Transverse colon (tissue), 4 donors: ENCODE results near the gene HDGFL2. TPM values are rescaled to one million over a fixed set of nuclear protein-coding genes. Genes with fewer than 3 reads are reported as not detected.

Experiments
- DNase-seq: peaks from one replicate; pipeline ENCODE4 v3.0.0-alpha.2; 2019
- H3K27ac ChIP-seq, 4 donors: fragments of 200-600 bp; sonication (generic); 2 replicates each; pipeline ENCODE4 v1.5.1; 2016 to 2018; ENCODE audit warnings: inconsistent platforms in 4 of 4
- H3K27me3 ChIP-seq: fragments of 200-600 bp; sonication (generic); 2 replicates; pipeline ENCODE4 v1.5.1; 2017; ENCODE audit warnings: inconsistent platforms
- H3K36me3 ChIP-seq, 4 donors: fragments of 200-600 bp; sonication (generic); 2 replicates each; pipeline ENCODE4 v1.5.1; 2017 to 2019; ENCODE audit warnings: inconsistent platforms in 4 of 4
- H3K4me1 ChIP-seq, 4 donors: fragments of 200-600 bp; sonication (generic); 2 replicates each; pipeline ENCODE4 v1.5.1; 2017 to 2020; ENCODE audit warnings: inconsistent platforms in 4 of 4
- H3K4me3 ChIP-seq, 4 donors: fragments of 200-600 bp; sonication (generic); 1 replicate in 1 of 4; 2 replicates in 3 of 4; pipeline versions ENCODE4 v1.5.1 to v1.6.1; 2017 to 2019; ENCODE audit warnings: inconsistent platforms in 4 of 4
- H3K9me3 ChIP-seq, 2 donors: fragments of 200-600 bp; sonication (generic); 2 replicates each; pipeline ENCODE4 v1.5.1; 2017 to 2019; ENCODE audit warnings: inconsistent platforms in 2 of 2
- CTCF ChIP-seq, 5 experiments: fragments of 200-600 bp in 3 of 5; fragments of 450-650 bp in 2 of 5; sonication (generic) in 3 of 5; IDR thresholded peaks; 1 replicate in 2 of 5; 2 replicates in 3 of 5; pipeline ENCODE4 v1.5.1; 2016 to 2017; ENCODE audit warnings: antibody characterized with exemption in 5 of 5, inconsistent platforms in 3 of 5, mild to moderate bottlenecking in 2 of 5, moderate library complexity in 1 of 5
- EP300 ChIP-seq: sonication (generic); formaldehyde crosslinking; IDR thresholded peaks from one replicate; pipeline ENCODE4 v1.6.1; 2017; ENCODE audit warnings: antibody characterized with exemption, low read depth
- POLR2A ChIP-seq: fragments of 450-650 bp; IDR thresholded peaks from one replicate; pipeline ENCODE4 v1.6.1; 2016; ENCODE audit warnings: antibody characterized with exemption, mild to moderate bottlenecking, moderate library complexity
- POLR2AphosphoS5 ChIP-seq, 3 donors: sonication (generic); formaldehyde crosslinking; IDR thresholded peaks; one replicate each; pipeline ENCODE4 v1.6.1; 2016; ENCODE audit warnings: antibody characterized with exemption in 3 of 3
- WGBS, 2 donors: methylation state at CpG; one replicate each; pipeline ENCODE4 v1.1.5; 2018; ENCODE audit warnings: low coverage in 1 of 2; 5-methylcytosine and 5-hydroxymethylcytosine counted together
- in situ Hi-C, 4 donors: fragments of 200-750 bp; cut with MboI; loops; one replicate each; pipeline versions ENCODE4 v1.15.0 to v1.15.1; 2017; ENCODE audit warnings: low sequenced_read_pairs in 3 of 4, low pct_ligation_motif_present in 1 of 4, low pct_unique_long_range_greater_than_20kb in 1 of 4
- intact Hi-C: fragments of 100-400 bp; cut with DNase I; formaldehyde crosslinking; loops from one replicate; pipeline ENCODE4 v1.15.1; 2023; ENCODE audit warnings: low total_unique reads
- total RNA-seq, 4 donors: library from RNA; depleted of rRNA; stranded (reverse); fragments of >200 nt; gene quantifications; one replicate each; pipeline ENCODE4 v1.1.0, GENCODE V29; 2016

The HDGFL2 gene
- total RNA-seq, 4 donors from 2014 or later = 30.0 to 98.4 (median 38.9) TPM

- TF ChIP-seq CTCF (IDR thresholded peaks at IDR 0.05) (no peak), EP300 (no peak), POLR2AphosphoS5 (IDR thresholded peaks at IDR 0.05) (no peak), POLR2A (no peak)
- Histone ChIP-seq H3K36me3 (no peaks in the 10 kb centered on the region), H3K27me3 (no peaks in the 10 kb centered on the region), H3K4me1 (no peaks in the 10 kb centered on the region), H3K9me3 (no peaks in the 10 kb centered on the region), H3K4me3 (no peak overlapping the region), H3K27ac (peak overlapping the region in 1 of 4 donors; percentile 8)
- 79 to 88% methylated on average over 5 to 12 of the region's 17 CpGs for WGBS, 2 donors
- no peak for DNase-seq
- in situ Hi-C loops (no loop called here), intact Hi-C loops (no loop called here)
Measured at GRCh38 chr19:4506449-4507149, 34.5 kb downstream of the HDGFL2 start.

GRCh38 chr19:4507150-4507452 lies 35.0 kb downstream of the HDGFL2 start:
- in situ Hi-C loops (no loop called here), intact Hi-C loops (no loop called here)
- DNase-seq = no peak
- peak overlapping the region in 1 of 4 donors; percentile 8 for H3K27ac ChIP-seq
- H3K27me3 ChIP-seq = no peaks in the 10 kb centered on the region
- H3K9me3 ChIP-seq = no peaks in the 10 kb centered on the region
- 77% methylated on average over 12 of the region's 12 CpGs; no CpG with 5 or more reads in 1 of the 2 donors for WGBS, 2 donors
- TF ChIP-seq POLR2A (no peak), POLR2AphosphoS5 (IDR thresholded peaks at IDR 0.05) (no peak), EP300 (no peak), CTCF (IDR thresholded peaks at IDR 0.05) (no peak)
- H3K36me3 ChIP-seq = no peaks in the 10 kb centered on the region
- no peaks in the 10 kb centered on the region for H3K4me1 ChIP-seq
- H3K4me3 ChIP-seq = no peak overlapping the region

- Histone ChIP-seq H3K4me1 (no peaks in the 10 kb centered on the region), H3K27ac (no peak overlapping the region), H3K9me3 (no peaks in the 10 kb centered on the region), H3K4me3 (no peak overlapping the region), H3K36me3 (no peaks in the 10 kb centered on the region), H3K27me3 (no peaks in the 10 kb centered on the region)
- no peak for DNase-seq
- in situ Hi-C loops (no loop called here), intact Hi-C loops (no loop called here)
- 78% methylated on average over 11 of the region's 17 CpGs; no CpG with 5 or more reads in 1 of the 2 donors for WGBS, 2 donors
- TF ChIP-seq POLR2AphosphoS5 (IDR thresholded peaks at IDR 0.05) (no peak), EP300 (no peak), POLR2A (no peak), CTCF (IDR thresholded peaks at IDR 0.05) (no peak)
Measured at GRCh38 chr19:4507804-4508203, 35.7 kb downstream of the HDGFL2 start.

- TF ChIP-seq POLR2AphosphoS5 (IDR thresholded peaks at IDR 0.05) (no peak), EP300 (no peak), POLR2A (no peak), CTCF (IDR thresholded peaks at IDR 0.05) (no peak)
- Histone ChIP-seq H3K27me3 (no peaks in the 10 kb centered on the region), H3K4me3 (no peak overlapping the region), H3K36me3 (no peaks in the 10 kb centered on the region), H3K27ac (no peak overlapping the region), H3K9me3 (no peaks in the 10 kb centered on the region), H3K4me1 (no peaks in the 10 kb centered on the region)
- DNase-seq = no peak
- intact Hi-C loops = no loop called here
- in situ Hi-C loops = no loop called here
- WGBS, 2 donors = 92% methylated on average over 19 of the region's 21 CpGs; no CpG with 5 or more reads in 1 of the 2 donors
Measured at GRCh38 chr19:4508698-4509097, 36.6 kb downstream of the HDGFL2 start.
